ENCODE data around the gene TRIM13. TPM values are rescaled to one million over a fixed set of nuclear protein-coding genes. Genes with fewer than 3 reads are reported as not detected.

The TRIM13 gene
- total and polyA plus RNA-seq, 7 donors, result 14.7 to 25.9 (median 20.6) TPM

GRCh38 chr13:50033725-50034124 lies 36.9 kb downstream of the TRIM13 start:
- DNase-seq (no peak), ATAC-seq (no peak)
- Histone ChIP-seq H3K27ac (no peak overlapping the region), H3K36me3 (ENCODE audit: insufficient read depth in 1 of 2, low read depth in 1 of 2) (no peaks in the 10 kb centered on the region), H3K27me3 (ENCODE audit: insufficient read depth in 3 of 3, low read length in 2 of 3) (no peaks in the 10 kb centered on the region), H3K4me1 (no peaks in the 10 kb centered on the region), H3K9me3 (no peaks in the 10 kb centered on the region), H3K4me3 (no peak overlapping the region)
- intact Hi-C loops (cut with DNase I), result no loop called here
- TF ChIP-seq CTCF (IDR thresholded peaks at IDR 0.05), result no peak

- Histone ChIP-seq H3K27me3 (ENCODE audit: insufficient read depth in 3 of 3, low read length in 2 of 3) (no peaks in the 10 kb centered on the region), H3K27ac (no peak overlapping the region), H3K4me3 (no peak overlapping the region), H3K9me3 (no peaks in the 10 kb centered on the region), H3K36me3 (ENCODE audit: insufficient read depth in 1 of 2, low read depth in 1 of 2) (peaks cover 0 to 24% of the 10 kb centered on the region in 2 donors), H3K4me1 (no peaks in the 10 kb centered on the region)
- ATAC-seq (no peak), DNase-seq (no peak)
- intact Hi-C loops (cut with DNase I), result no loop called here
- TF ChIP-seq CTCF (IDR thresholded peaks at IDR 0.05), result no peak
Measured at GRCh38 chr13:50037788-50038187, 40.9 kb downstream of the TRIM13 start.

GRCh38 chr13:50038266-50038665 lies 41.4 kb downstream of the TRIM13 start:
- no peaks in the 10 kb centered on the region for H3K9me3 ChIP-seq
- intact Hi-C loops (cut with DNase I), result no loop called here
- DNase-seq (no peak), ATAC-seq (no peak)
- TF ChIP-seq CTCF (IDR thresholded peaks at IDR 0.05), result no peak
- no peaks in the 10 kb centered on the region for H3K4me1 ChIP-seq
- H3K4me3 ChIP-seq, result no peak overlapping the region
- 97 to 98% (median 98%) methylated on average over 6 of the region's 6 CpGs for WGBS, 3 donors
- H3K27ac ChIP-seq, result no peak overlapping the region
- no peaks in the 10 kb centered on the region for H3K27me3 ChIP-seq (ENCODE audit: insufficient read depth in 3 of 3, low read length in 2 of 3)
- H3K36me3 ChIP-seq (ENCODE audit: insufficient read depth in 1 of 2, low read depth in 1 of 2), result peaks cover 0 to 28% of the 10 kb centered on the region in 2 donors

- TF ChIP-seq CTCF (IDR thresholded peaks at IDR 0.05), result no peak
- WGBS, 3 donors, result 91 to 93% (median 92%) methylated on average over 4 of the region's 4 CpGs
- ATAC-seq (no peak), DNase-seq (no peak)
- no peaks in the 10 kb centered on the region for H3K27me3 ChIP-seq (ENCODE audit: insufficient read depth in 3 of 3, low read length in 2 of 3)
- no peaks in the 10 kb centered on the region for H3K4me1 ChIP-seq
- peaks cover 0 to 20% of the 10 kb centered on the region in 2 donors for H3K36me3 ChIP-seq (ENCODE audit: insufficient read depth in 1 of 2, low read depth in 1 of 2)
- H3K27ac ChIP-seq, result no peak overlapping the region
- intact Hi-C loops (cut with DNase I), result no loop called here
- H3K9me3 ChIP-seq, result no peaks in the 10 kb centered on the region
- no peak overlapping the region for H3K4me3 ChIP-seq
Measured at GRCh38 chr13:50052478-50052877, 55.6 kb downstream of the TRIM13 start.

GRCh38 chr13:50053844-50054243 lies 57.0 kb downstream of the TRIM13 start:
- intact Hi-C loops (cut with DNase I), result no loop called here
- Histone ChIP-seq H3K27me3 (ENCODE audit: insufficient read depth in 3 of 3, low read length in 2 of 3) (no peaks in the 10 kb centered on the region), H3K4me1 (no peaks in the 10 kb centered on the region), H3K27ac (no peak overlapping the region), H3K36me3 (ENCODE audit: insufficient read depth in 1 of 2, low read depth in 1 of 2) (peaks cover 0 to 15% of the 10 kb centered on the region in 2 donors), H3K9me3 (no peaks in the 10 kb centered on the region), H3K4me3 (no peak overlapping the region)
- no peak for DNase-seq
- no peak for ATAC-seq
- TF ChIP-seq CTCF (IDR thresholded peaks at IDR 0.05), result no peak
- WGBS, 3 donors, result 95 to 97% (median 95%) methylated on average over 1 of the region's 1 CpG
